NOMO-1 treated with DMSO at 0.1 percent for 48 hours (cell line): ENCODE results near the gene DLX4.

Experiments used
- DNase-seq: peaks from one replicate; lab custom pipeline; 2025; ENCODE audit not compliant: unreplicated experiment; lab: John Stamatoyannopoulos, UW

DLX4 gene

DNA sequence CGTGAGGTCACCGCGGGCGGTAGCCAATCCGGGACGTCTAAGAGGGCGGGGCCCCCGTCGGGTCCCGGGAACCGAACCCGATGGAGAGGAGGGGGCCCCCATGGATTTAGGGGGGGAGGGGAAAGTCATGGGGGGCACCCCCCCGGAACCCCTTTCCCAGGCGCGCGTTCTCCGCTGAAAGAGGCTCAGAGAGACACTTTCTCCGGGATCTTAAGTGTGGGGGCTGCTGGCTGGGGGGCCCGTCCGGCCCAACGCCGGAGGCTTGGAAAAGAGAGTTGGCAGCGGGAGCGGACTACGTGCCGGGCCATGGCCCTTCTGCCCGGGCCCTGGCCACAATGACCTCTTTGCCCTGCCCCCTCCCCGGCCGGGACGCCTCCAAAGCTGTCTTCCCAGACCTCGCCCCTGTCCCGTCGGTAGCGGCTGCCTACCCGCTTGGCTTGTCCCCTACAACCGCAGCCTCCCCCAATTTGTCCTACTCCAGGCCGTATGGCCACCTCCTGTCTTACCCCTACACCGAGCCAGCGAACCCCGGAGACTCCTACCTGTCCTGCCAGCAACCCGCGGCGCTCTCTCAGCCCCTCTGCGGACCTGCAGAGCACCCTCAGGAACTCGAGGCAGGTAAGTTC is at the start of gene DLX4:
Gene DLX4 (plus strand): TSS at position 57 of the 626 bp plus-strand sequence. CDS start 279 bp downstream, at position 336.
- no peak for DNase-seq

- no peak for DNase-seq
These were observed 48.8 kb upstream of the DLX4 start for GRCh38 chr17:49920030-49920769.

DNA sequence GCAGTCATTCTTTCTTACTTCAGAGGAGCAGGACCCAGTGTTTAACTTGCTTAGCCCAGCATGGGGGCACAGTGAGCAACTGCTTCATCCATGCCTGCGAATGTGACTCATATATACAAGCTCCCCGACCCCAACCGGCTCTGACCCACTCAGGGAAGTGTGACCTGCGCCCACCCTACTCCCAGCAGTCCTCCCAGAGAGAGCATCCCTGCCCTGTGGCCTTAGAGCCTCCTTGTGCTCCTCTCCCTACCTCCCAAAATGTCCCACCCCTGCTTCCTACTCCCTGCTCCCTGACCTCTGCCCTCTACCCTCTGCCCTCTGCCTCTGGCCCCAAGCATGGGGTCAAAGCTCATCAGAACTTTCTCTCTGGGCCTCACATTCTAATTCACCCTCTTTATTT is 46.9 kb upstream of the DLX4 start:
- no peak for DNase-seq

DNA sequence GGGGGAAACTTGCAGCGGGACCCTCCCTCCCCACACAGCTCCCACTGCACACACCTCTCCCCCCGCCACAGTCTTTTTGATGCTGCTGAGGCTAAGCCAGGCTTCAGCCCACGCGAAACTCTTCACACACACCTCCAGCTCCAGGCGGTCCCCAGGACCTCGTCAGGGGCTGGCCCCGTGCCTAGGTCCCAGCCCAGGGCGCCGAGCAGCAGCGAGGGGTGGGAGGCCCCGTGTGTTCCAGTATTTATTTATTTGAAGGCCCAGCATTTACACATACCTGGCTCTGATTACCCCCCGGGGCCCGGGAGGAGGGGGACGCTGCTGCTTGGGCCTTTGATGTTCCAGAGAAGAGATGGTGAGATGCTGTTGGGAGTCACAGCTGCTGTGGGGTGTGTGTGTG is 44.9 kb upstream of the DLX4 start:
- no peak for DNase-seq

GRCh38 chr17:49924589-49924988 is 44.4 kb upstream of the DLX4 start:
- no peak for DNase-seq

GRCh38 chr17:49925921-49926320 is 43.1 kb upstream of the DLX4 start:
- DNase-seq, result no peak

- no peak for DNase-seq
These were observed 42.1 kb upstream of the DLX4 start for GRCh38 chr17:49926886-49927285.

DNA sequence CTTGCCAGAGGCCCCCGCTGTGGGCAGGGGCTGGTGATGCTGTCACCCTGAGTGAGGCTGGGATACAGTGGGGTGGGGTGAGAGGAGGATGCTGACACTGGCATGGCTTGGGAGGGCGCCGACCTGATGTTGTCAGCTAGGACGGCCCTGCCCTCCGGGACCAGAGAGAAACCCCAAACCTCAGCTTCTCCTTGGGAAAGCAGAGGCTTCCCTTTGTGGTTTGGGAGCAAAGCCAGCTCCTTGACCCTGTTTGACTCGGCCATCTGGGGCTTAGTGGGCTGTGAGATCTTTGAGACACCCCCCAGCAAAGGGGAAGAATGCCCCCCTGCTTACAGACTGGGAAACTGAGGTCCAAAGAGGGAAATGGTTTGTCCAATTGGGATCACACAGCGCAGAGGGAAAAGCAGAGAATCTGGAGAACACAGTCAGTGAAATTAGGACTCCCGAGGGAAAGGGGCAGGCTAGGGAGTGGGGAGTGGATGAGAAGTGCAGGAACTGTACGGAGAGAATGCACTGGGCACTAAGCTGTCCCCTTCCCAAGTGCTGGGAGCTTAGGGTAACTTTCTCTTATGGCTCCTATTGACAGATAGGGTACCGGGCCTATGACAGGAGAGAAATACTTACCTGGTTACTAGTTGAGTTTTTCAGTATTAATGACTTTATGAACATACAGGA is 40.7 kb upstream of the DLX4 start:
- DNase-seq, result no peak

GRCh38 chr17:49928837-49929475 is 40.0 kb upstream of the DLX4 start:
- DNase-seq, result no peak

- no peak for DNase-seq
These were observed 38.1 kb upstream of the DLX4 start for GRCh38 chr17:49930880-49931279.

GRCh38 chr17:49931416-49932137 is 37.4 kb upstream of the DLX4 start:
- DNase-seq, result no peak

GRCh38 chr17:49932138-49932723 is 36.8 kb upstream of the DLX4 start:
- DNase-seq, result no peak

- no peak for DNase-seq
These were observed 36.1 kb upstream of the DLX4 start for GRCh38 chr17:49932901-49933300.

GRCh38 chr17:49935526-49936210 is 33.3 kb upstream of the DLX4 start:
- DNase-seq, result no peak

DNA sequence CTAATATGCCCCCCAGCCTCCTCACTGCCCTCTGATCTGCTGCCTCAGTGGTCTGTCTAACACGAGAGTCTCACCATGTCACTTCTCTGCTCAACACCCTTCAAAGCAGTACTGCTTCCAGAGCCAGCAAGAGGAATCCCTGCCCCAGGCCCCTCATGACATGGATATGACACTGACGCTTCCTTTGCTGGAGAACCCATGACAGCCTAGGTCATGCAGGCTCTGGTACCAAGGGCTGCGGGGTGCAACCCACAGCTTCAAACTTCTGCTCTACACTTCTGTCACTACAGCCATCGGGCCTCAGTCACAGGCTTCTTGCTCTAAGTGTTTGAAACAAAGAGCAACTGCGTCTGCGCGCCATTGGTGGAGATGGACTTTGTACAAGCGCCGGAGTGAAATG is 32.6 kb upstream of the DLX4 start:
- no peak for DNase-seq

- DNase-seq, result peak; percentile 84
These were observed 29.7 kb upstream of the DLX4 start for GRCh38 chr17:49939318-49939717.

DNA sequence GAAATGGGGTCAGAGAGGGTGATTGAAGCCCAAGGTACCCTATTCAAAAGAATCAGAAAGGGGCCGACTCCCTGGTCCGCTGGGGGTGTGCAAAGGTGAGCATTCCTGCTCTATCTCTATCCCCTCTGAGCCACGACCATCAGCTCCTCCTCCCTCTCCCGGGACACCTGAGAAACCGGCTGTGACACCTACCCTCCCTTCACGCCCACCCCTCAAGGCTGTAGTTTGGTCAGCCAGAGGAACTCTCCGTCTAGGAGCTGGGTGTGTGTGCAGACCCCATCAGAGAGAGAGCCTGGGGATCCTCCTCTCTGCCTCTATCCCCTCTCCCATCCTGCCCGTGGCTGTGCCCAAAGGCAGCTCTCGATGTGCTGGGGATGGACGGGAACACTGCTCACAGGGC is 27.6 kb upstream of the DLX4 start:
- DNase-seq, result no peak

DNA sequence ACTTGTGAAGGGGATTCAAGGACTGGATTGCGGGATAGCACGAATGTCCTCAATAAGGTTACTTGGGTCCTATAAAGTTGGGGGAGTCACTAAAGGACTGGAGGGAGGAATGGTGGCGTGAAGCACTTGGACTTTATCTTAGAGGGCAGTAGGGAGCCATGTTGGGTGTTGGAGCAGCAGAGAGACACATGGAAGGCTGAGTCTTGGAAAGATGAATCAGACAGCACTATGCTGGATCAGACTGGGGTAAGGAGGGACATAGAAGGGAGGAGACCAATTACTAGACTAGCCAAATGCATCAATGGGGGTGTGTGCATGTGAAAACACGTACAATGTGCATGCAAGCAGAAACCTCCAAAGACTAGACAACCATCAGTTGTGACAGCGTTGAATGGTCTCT is 26.0 kb upstream of the DLX4 start:
- no peak for DNase-seq

GRCh38 chr17:49944273-49944870 is 24.6 kb upstream of the DLX4 start:
- DNase-seq, result no peak

DNA sequence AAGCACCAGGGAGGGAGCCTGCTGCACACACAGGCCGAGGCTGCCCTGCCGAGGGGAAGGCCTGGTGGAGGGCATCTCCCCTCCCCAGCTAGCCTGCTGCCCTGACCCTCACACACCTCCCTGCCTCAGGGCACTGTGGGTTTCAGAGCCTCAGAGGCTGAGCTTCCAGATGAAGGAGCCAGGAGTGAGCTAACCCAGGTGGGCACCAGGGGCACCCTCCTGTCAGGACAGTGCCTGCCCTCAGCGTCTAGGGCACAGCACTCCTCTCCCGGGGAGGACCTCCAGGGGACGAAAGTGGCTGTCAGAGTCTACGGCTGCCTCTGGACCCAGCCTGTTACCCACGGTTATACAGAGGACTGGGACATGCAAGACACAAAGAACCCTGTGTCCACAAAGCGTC is 22.8 kb upstream of the DLX4 start:
- no peak for DNase-seq
